HG03469 (cell line): Measurements from ENCODE around the gene HPS5.

ENCODE experiments used
- ATAC-seq: cut with Tn5 transposase; IDR thresholded peaks from one replicate; pipeline ENCODE4 v1.9.1; 2021; ENCODE audit warnings: mild to moderate bottlenecking, moderate library complexity, moderate number of reproducible peaks; ENCODE audit not compliant: unreplicated experiment

The HPS5 gene

GRCh38 chr11:18319914-18320313, 2.0 kb downstream of the HPS5 start:
- no peak for ATAC-seq

GRCh38 chr11:18317551-18317950, 4.4 kb downstream of the HPS5 start:
- ATAC-seq: no peak

- ATAC-seq: no peak
Observed at GRCh38 chr11:18315893-18316292, 6.0 kb downstream of the HPS5 start.

- ATAC-seq: no peak
Observed at GRCh38 chr11:18314784-18315523, 7.0 kb downstream of the HPS5 start.

GRCh38 chr11:18313965-18314763, 7.8 kb downstream of the HPS5 start:
- no peak for ATAC-seq

GRCh38 chr11:18312663-18313420, 9.1 kb downstream of the HPS5 start:
- ATAC-seq: no peak

- ATAC-seq: no peak
Observed at GRCh38 chr11:18312012-18312411, 9.9 kb downstream of the HPS5 start.

GRCh38 chr11:18310800-18311340, 11.1 kb downstream of the HPS5 start:
- no peak for ATAC-seq

- no peak for ATAC-seq
Observed at GRCh38 chr11:18309691-18310090, 12.2 kb downstream of the HPS5 start.

GRCh38 chr11:18308242-18308641, 13.7 kb downstream of the HPS5 start:
- ATAC-seq: no peak

- ATAC-seq: no peak
Observed at GRCh38 chr11:18307461-18308139, 14.3 kb downstream of the HPS5 start.

GRCh38 chr11:18304745-18305144, 17.2 kb downstream of the HPS5 start:
- no peak for ATAC-seq

- ATAC-seq: no peak
Observed at GRCh38 chr11:18299721-18300120, 22.2 kb downstream of the HPS5 start.

- no peak for ATAC-seq
Observed at GRCh38 chr11:18295316-18295715, 26.6 kb downstream of the HPS5 start.

GRCh38 chr11:18294862-18295261, 27.1 kb downstream of the HPS5 start:
- no peak for ATAC-seq

- ATAC-seq: no peak
Observed at GRCh38 chr11:18288911-18289310, 33.0 kb downstream of the HPS5 start.

- no peak for ATAC-seq
Observed at GRCh38 chr11:18285841-18286240, 36.1 kb downstream of the HPS5 start.

- no peak for ATAC-seq
Observed at GRCh38 chr11:18282626-18283025, 39.3 kb downstream of the HPS5 start.

- peak; percentile 72 for ATAC-seq
Observed at GRCh38 chr11:18280438-18281045, 41.4 kb downstream of the HPS5 start.

- ATAC-seq: no peak
Observed at GRCh38 chr11:18277565-18278271, 44.2 kb downstream of the HPS5 start.
